Measurements from ENCODE around the gene RXFP1. TPM values are rescaled to one million over a fixed set of nuclear protein-coding genes. Genes with fewer than 3 reads are reported as not detected.

The RXFP1 gene
- polyA plus RNA-seq, 1 donor (not counting 4 experiments of a cell fraction or from before 2014, with no cell fraction given), result not detected

- dilution Hi-C loops (cut with MboI; ENCODE audit: extremely low pct_ligation_motif_present, low sequenced_read_pairs), result no loop called here
- FAIRE-seq, result no peak
- no peaks in the 10 kb centered on the region for H3K79me2 ChIP-seq (ENCODE audit: control insufficient read depth, insufficient read depth, low read length)
Observed at GRCh38 chr4:158682066-158682465, 160.4 kb downstream of the RXFP1 start.

DNA sequence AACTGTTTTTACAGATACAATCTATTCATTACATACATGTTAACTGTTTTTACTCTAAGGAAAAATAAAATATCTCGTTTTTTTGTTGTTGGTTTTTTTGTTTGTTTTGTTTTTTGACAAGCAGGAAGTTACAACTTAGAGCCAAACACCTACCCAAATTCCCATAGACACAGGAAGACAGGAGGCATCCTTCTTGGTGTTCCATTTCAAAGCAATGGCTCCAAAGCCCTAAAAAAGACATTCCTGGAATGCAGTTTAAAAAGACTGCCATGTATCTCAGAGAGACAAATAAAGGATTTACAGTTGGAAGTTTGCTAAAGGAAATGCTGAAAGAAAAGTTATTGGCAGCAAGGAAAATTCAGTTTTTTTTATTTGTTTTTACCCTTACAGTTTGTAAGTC lies 167.1 kb downstream of the RXFP1 start:
- DNase-seq (ENCODE audit: low read depth, low spot score) (no peak), FAIRE-seq (no peak)
- dilution Hi-C loops (cut with MboI; ENCODE audit: extremely low pct_ligation_motif_present, low sequenced_read_pairs), result no loop called here
- Histone ChIP-seq H3K79me2 (ENCODE audit: control insufficient read depth, insufficient read depth, low read length) (no peaks in the 10 kb centered on the region), H3K27me3 (ENCODE audit: control insufficient read depth, extremely low read depth, insufficient read depth, low read length) (no peaks in the 10 kb centered on the region), H3K9me1 (ENCODE audit: control insufficient read depth, extremely low read depth, insufficient read depth, low read length) (no peaks in the 10 kb centered on the region), H3K36me3 (ENCODE audit: control insufficient read depth in 2 of 2, extremely low read depth in 1 of 2, insufficient read depth in 2 of 2, low read length in 2 of 2) (peaks cover 0 to 1% of the 10 kb centered on the region in 2 experiments), H3K9me3 (ENCODE audit: control insufficient read depth, low read depth, low read length) (no peaks in the 10 kb centered on the region), H3K4me3 (ENCODE audit: control insufficient read depth in 2 of 3, extremely low read depth in 1 of 3, insufficient read depth in 2 of 3, low read depth in 1 of 3, low read length in 3 of 3) (no peak overlapping the region), H2AFZ (ENCODE audit: control insufficient read depth, low read length) (no peak overlapping the region), H3K9ac (ENCODE audit: control insufficient read depth, extremely low read depth, insufficient read depth, low read length) (no peak overlapping the region), H4K20me1 (ENCODE audit: control insufficient read depth, extremely low read depth, insufficient read depth, low read length) (no peaks in the 10 kb centered on the region), H3K4me1 (ENCODE audit: control insufficient read depth, extremely low read depth, insufficient read depth, low read length) (no peaks in the 10 kb centered on the region), H3K4me2 (ENCODE audit: control insufficient read depth, extremely low read depth, insufficient read depth, low read depth, low read length) (no peak overlapping the region), H3K27ac (ENCODE audit: control insufficient read depth, insufficient read depth, low read length) (no peak overlapping the region)
- no peak for TF ChIP-seq EZH2 (IDR thresholded peaks at IDR 0.05; ENCODE audit: low read length)
- no peak for TF ChIP-seq CTCF (optimal IDR thresholded peaks at IDR 0.05 in 1 of 3, IDR thresholded peaks at IDR 0.05 in 1 of 3, conservative IDR thresholded peaks at IDR 0.05 in 1 of 3; ENCODE audit: extremely low read depth in 1 of 3, insufficient read depth in 2 of 3, low read length in 3 of 3)

More at GRCh38 chr4:158682066-158682465, 160.4 kb downstream of the RXFP1 start:
- Histone ChIP-seq H3K27me3 (ENCODE audit: control insufficient read depth, extremely low read depth, insufficient read depth, low read length) (no peaks in the 10 kb centered on the region), H4K20me1 (ENCODE audit: control insufficient read depth, extremely low read depth, insufficient read depth, low read length) (no peaks in the 10 kb centered on the region), H3K4me2 (ENCODE audit: control insufficient read depth, extremely low read depth, insufficient read depth, low read depth, low read length) (no peak overlapping the region), H3K9me1 (ENCODE audit: control insufficient read depth, extremely low read depth, insufficient read depth, low read length) (no peaks in the 10 kb centered on the region), H2AFZ (ENCODE audit: control insufficient read depth, low read length) (no peak overlapping the region), H3K27ac (ENCODE audit: control insufficient read depth, insufficient read depth, low read length) (no peak overlapping the region), H3K36me3 (ENCODE audit: control insufficient read depth in 2 of 2, extremely low read depth in 1 of 2, insufficient read depth in 2 of 2, low read length in 2 of 2) (peaks cover 0 to 1% of the 10 kb centered on the region in 2 experiments), H3K9me3 (ENCODE audit: control insufficient read depth, low read depth, low read length) (no peaks in the 10 kb centered on the region), H3K9ac (ENCODE audit: control insufficient read depth, extremely low read depth, insufficient read depth, low read length) (no peak overlapping the region), H3K4me1 (ENCODE audit: control insufficient read depth, extremely low read depth, insufficient read depth, low read length) (no peaks in the 10 kb centered on the region), H3K4me3 (ENCODE audit: control insufficient read depth in 2 of 3, extremely low read depth in 1 of 3, insufficient read depth in 2 of 3, low read depth in 1 of 3, low read length in 3 of 3) (no peak overlapping the region)
- TF ChIP-seq EZH2 (IDR thresholded peaks at IDR 0.05; ENCODE audit: low read length) (no peak), CTCF (optimal IDR thresholded peaks at IDR 0.05 in 1 of 3, IDR thresholded peaks at IDR 0.05 in 1 of 3, conservative IDR thresholded peaks at IDR 0.05 in 1 of 3; ENCODE audit: extremely low read depth in 1 of 3, insufficient read depth in 2 of 3, low read length in 3 of 3) (no peak)
- DNase-seq (ENCODE audit: low read depth, low spot score), result no peak

Small RNA genes lying within 50 kb of the gene (small RNA-seq; reads per million reads assigned to genes)
- gene RF00012 (ENCODE audit: insufficient read length in 3 of 3, low read depth in 3 of 3, low replicate concordance in 1 of 3), result 0 reads per million in 3 experiments

Other genes starting within 250 kb of the RXFP1 start
- 6.6 to 14.6 TPM (median 9.7 TPM) in 3 replicates for gene C4orf46, start 150.0 kb downstream of the RXFP1 start, polyA plus RNA-seq
- gene ETFDH, start 150.4 kb downstream of the RXFP1 start, polyA plus RNA-seq, result 15.8 to 25.5 TPM (median 21.2 TPM) in 3 replicates
- 12.7 to 27.2 TPM (median 24.2 TPM) in 3 replicates for gene PPID, start 201.5 kb downstream of the RXFP1 start, polyA plus RNA-seq
- gene FNIP2, start 247.1 kb downstream of the RXFP1 start, polyA plus RNA-seq, result 5.4 to 11.4 TPM (median 6.2 TPM) in 3 replicates

Measured in keratinocyte (primary cell).